Uterus (tissue), 4 donors: ENCODE results near the gene LRP1. TPM values are rescaled to one million over a fixed set of nuclear protein-coding genes. Genes with fewer than 3 reads are reported as not detected.
A peak's percentile ranks its signal among the peaks of the same experiment; 100 is the strongest.

ENCODE experiments used
- DNase-seq, 2 donors: peaks; one replicate each; pipeline ENCODE4 v3.0.0-alpha.2; 2019 to 2020
- H3K27ac ChIP-seq, 2 donors: fragments of 200-600 bp; sonication (generic); 1 replicate in 1 of 2; 2 replicates in 1 of 2; pipeline ENCODE4 v1.5.1; 2016 to 2018
- H3K27me3 ChIP-seq, 2 donors: fragments of 200-600 bp; sonication (generic); one replicate each; pipeline ENCODE4 v1.5.1; 2018 to 2019; ENCODE audit warnings: control low read depth in 1 of 2
- H3K36me3 ChIP-seq, 2 donors: fragments of 200-600 bp; sonication (generic); one replicate each; pipeline ENCODE4 v1.5.1; 2019; ENCODE audit warnings: control low read depth in 1 of 2
- H3K4me1 ChIP-seq, 2 donors: fragments of 200-600 bp; sonication (generic); one replicate each; pipeline ENCODE4 v1.5.1; 2018 to 2019; ENCODE audit warnings: control low read depth in 1 of 2
- H3K4me3 ChIP-seq, 2 donors: fragments of 200-600 bp; sonication (generic); 1 replicate in 1 of 2; 2 replicates in 1 of 2; pipeline ENCODE4 v1.5.1; 2018 to 2019; ENCODE audit warnings: mild to moderate bottlenecking in 1 of 2
- H3K9me3 ChIP-seq, 2 donors: fragments of 200-600 bp; sonication (generic); one replicate each; pipeline ENCODE4 v1.5.1; 2019; ENCODE audit warnings: control low read depth in 1 of 2
- POLR2A ChIP-seq, 2 donors: fragments of 450-650 bp; IDR thresholded peaks; one replicate each; pipeline ENCODE4 v1.6.1; 2016; ENCODE audit warnings: antibody characterized with exemption in 2 of 2, mild to moderate bottlenecking in 1 of 2, moderate library complexity in 1 of 2
- intact Hi-C: fragments of 100-400 bp; cut with DNase I; formaldehyde crosslinking; loops from one replicate; pipeline ENCODE4 v1.15.1; 2023; ENCODE audit warnings: low total_unique reads
- total RNA-seq, 4 donors: library from RNA; depleted of rRNA in 3 of 4; stranded (reverse); fragments of >200 nt in 3 of 4; gene quantifications; one replicate each; pipeline versions ENCODE4 v1.1.0 to v1.2.4, GENCODE V29; 2014 to 2023
- TF ChIP-seq, protein P1 (sequence below), 4 experiments: fragments of 200-600 bp in 2 of 4; fragments of 450-650 bp in 2 of 4; sonication (generic) in 2 of 4; IDR thresholded peaks; one replicate each; pipeline ENCODE4 v1.5.1; 2016 to 2019; ENCODE audit warnings: antibody characterized with exemption in 4 of 4, mild to moderate bottlenecking in 2 of 4, moderate library complexity in 1 of 4
- donor health status: DM: yes; HTN: yes; CAD: no.

Gene LRP1
- total RNA-seq, 4 donors from 2014 or later = 164 to 507 (median 318) TPM

DNA sequence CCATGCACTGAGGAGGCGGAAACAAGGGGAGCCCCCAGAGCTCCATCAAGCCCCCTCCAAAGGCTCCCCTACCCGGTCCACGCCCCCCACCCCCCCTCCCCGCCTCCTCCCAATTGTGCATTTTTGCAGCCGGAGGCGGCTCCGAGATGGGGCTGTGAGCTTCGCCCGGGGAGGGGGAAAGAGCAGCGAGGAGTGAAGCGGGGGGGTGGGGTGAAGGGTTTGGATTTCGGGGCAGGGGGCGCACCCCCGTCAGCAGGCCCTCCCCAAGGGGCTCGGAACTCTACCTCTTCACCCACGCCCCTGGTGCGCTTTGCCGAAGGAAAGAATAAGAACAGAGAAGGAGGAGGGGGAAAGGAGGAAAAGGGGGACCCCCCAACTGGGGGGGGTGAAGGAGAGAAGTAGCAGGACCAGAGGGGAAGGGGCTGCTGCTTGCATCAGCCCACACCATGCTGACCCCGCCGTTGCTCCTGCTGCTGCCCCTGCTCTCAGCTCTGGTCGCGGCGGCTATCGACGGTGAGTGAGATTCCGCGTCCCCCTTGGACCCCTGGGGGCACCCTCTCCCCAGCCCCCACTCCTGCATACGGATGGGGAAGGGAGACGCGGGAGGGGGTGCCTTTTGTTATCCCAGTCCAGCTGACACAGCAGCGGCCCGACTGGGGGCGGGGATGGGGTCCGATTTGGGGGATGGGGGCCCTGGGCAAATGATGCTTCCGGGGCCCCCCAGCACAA, 400 bp downstream of the LRP1 start:
- peaks cover 0 to 15% of the 10 kb centered on the region in 2 donors for H3K4me1 ChIP-seq

DNA sequence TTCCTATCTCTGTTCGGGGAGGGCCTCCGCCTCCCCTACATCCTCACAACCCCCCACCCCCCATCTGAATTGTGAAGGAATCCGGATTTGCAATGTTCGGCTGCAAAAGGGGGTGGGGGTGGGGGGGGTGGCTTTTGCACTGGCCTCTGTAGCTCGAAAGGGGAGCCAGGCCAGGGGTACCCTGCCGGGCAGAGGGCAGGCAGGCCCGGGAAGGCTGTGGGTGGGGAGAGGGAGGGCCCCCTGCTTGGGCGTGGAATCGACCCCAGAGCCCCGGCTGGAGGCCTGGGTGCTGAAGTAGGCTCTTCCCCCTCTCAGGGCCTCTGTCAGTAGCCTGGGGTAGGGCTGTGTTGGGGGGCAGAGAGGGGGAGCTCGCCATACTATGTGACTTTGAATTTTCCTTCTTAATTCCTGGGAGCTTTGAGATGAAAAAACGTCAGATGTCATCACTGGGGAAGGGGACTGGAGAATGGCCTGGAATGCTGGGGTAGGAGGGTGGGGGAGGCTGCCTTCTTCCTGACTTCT, 1.1 kb downstream of the LRP1 start:
- H3K4me1 ChIP-seq = peaks cover 0 to 15% of the 10 kb centered on the region in 2 donors

More for the DNA sequence above, 400 bp downstream of the LRP1 start:
- Histone ChIP-seq H3K4me3 (peak overlapping the region; percentile 94 to 99), H3K27ac (peak overlapping the region; percentile 99 to 100), H3K27me3 (no peaks in the 10 kb centered on the region), H3K9me3 (no peaks in the 10 kb centered on the region), H3K36me3 (no peaks in the 10 kb centered on the region)
- TF ChIP-seq POLR2A (IDR thresholded peaks at IDR 0.05) = no peak
- TF ChIP-seq, protein P1, sequence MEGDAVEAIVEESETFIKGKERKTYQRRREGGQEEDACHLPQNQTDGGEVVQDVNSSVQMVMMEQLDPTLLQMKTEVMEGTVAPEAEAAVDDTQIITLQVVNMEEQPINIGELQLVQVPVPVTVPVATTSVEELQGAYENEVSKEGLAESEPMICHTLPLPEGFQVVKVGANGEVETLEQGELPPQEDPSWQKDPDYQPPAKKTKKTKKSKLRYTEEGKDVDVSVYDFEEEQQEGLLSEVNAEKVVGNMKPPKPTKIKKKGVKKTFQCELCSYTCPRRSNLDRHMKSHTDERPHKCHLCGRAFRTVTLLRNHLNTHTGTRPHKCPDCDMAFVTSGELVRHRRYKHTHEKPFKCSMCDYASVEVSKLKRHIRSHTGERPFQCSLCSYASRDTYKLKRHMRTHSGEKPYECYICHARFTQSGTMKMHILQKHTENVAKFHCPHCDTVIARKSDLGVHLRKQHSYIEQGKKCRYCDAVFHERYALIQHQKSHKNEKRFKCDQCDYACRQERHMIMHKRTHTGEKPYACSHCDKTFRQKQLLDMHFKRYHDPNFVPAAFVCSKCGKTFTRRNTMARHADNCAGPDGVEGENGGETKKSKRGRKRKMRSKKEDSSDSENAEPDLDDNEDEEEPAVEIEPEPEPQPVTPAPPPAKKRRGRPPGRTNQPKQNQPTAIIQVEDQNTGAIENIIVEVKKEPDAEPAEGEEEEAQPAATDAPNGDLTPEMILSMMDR (IDR thresholded peaks at IDR 0.05) = no peak
- peak in 1 of 2 donors; percentile 48 for DNase-seq
- intact Hi-C loops = loop anchor here (5.0 kb wide), 1 partner anchor 49 kb away; no protein-coding TSS in a partner anchor

DNA sequence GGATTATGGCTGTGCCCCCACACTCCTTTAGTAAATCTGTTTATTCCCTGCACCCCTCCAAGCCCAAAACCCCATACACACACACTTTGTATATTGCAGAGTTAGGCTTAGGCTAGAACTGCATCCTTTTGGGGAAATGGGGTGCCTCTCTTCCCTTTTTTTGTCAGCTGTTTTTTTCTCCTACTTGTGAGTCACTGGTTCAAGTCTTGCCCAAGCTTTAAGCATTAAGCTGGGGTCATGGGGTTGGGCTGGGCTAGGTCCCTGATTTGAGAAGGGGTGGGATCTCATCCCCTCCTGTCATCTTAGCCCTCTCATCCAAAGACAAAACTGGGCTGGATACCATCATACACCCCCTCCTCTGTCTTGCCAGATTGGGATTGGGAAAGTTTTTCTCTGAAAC, 1.6 kb downstream of the LRP1 start:
- intact Hi-C loops = loop anchor here (5.0 kb wide), 1 partner anchor 47 kb away; no protein-coding TSS in a partner anchor
- Histone ChIP-seq H3K4me3 (peak overlapping the region; percentile 94 to 99), H3K4me1 (peaks cover 0 to 18% of the 10 kb centered on the region in 2 donors), H3K36me3 (no peaks in the 10 kb centered on the region), H3K9me3 (no peaks in the 10 kb centered on the region), H3K27ac (peak overlapping the region; percentile 99 to 100), H3K27me3 (no peaks in the 10 kb centered on the region)
- peak; percentile 71 to 79 for DNase-seq
- no peak for TF ChIP-seq POLR2A (IDR thresholded peaks at IDR 0.05)
- TF ChIP-seq, protein P1 (IDR thresholded peaks at IDR 0.05) = no peak

More for the DNA sequence above, 1.1 kb downstream of the LRP1 start:
- peak overlapping the region; percentile 99 to 100 for H3K27ac ChIP-seq
- intact Hi-C loops = loop anchor here (5.0 kb wide), 1 partner anchor 48 kb away; no protein-coding TSS in a partner anchor
- peak overlapping the region; percentile 94 to 99 for H3K4me3 ChIP-seq
- no peaks in the 10 kb centered on the region for H3K27me3 ChIP-seq
- DNase-seq = peak in 1 of 2 donors; percentile 35
- TF ChIP-seq POLR2A (IDR thresholded peaks at IDR 0.05) = no peak
- TF ChIP-seq, protein P1 (IDR thresholded peaks at IDR 0.05) = no peak
- no peaks in the 10 kb centered on the region for H3K9me3 ChIP-seq
- no peaks in the 10 kb centered on the region for H3K36me3 ChIP-seq

DNA sequence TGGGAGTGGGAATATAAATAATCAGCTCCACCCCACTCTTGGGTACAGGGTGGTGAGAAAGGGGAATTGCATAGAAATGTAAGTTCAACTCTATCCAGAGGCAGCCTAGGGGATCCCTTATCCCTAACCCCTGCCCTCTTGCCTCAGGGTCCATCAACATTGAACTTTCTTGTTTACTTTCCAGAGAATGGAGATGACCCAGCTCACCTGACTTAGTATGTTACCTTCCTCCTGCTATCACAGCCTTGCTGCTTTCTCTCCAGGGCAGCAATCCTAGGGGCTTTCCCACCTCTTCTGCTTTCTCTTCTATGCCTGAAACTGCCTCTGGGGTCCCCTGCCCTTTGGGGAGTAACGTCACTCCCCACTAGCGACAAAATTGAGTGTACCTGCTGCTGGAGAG, 2.7 kb downstream of the LRP1 start:
- intact Hi-C loops = no loop called here
- peak overlapping the region in 1 of 2 donors; percentile 94 for H3K4me3 ChIP-seq
- H3K4me1 ChIP-seq = peaks cover 0 to 29% of the 10 kb centered on the region in 2 donors
- no peaks in the 10 kb centered on the region for H3K36me3 ChIP-seq
- DNase-seq = no peak
- no peaks in the 10 kb centered on the region for H3K27me3 ChIP-seq
- TF ChIP-seq POLR2A (IDR thresholded peaks at IDR 0.05) = no peak
- H3K9me3 ChIP-seq = no peaks in the 10 kb centered on the region
- H3K27ac ChIP-seq = peak overlapping the region; percentile 99 to 100

DNA sequence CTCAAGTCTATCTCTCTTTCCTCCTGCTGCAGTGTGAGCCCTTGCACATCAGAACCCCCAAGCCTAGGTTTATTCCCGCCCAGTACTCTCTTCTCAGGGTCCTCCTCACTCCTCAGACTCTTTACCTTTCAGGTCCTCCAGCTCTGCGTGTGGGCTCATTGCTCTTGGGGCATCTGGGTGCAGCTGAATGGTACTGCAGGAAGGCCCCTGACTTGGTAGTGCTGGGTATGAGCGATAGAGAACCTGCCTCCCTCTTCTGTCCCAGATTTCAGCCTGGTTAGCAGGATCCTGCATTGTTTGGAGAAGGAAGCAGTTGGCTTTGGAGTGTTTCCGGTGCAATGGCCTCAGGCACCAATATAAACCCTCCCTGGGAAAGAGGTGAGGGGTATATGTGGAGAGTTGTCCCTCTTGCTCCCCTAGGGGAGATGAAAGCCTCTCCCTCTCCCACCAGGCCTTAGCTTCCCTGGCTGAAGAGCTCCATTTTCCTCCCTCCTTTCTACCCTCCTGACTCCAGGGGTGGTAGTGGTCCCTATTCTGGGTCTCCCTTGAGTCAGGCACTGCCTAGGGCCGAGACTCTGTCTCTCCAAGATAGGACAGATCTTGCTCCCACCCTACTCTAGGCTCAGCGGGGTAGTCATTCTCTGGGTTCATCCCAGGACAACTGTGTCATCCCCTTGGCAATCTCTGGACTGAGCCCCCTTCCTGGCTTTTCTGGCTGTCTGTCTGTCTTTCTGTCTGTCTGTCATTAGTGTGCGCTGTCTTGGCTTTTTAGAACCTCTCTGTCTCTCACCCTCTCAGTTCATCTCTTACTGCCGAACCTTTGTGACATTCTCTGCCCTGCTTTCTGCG, 3.8 kb downstream of the LRP1 start:
- H3K4me1 ChIP-seq = peaks cover 0 to 29% of the 10 kb centered on the region in 2 donors
- peak overlapping the region; percentile 99 to 100 for H3K27ac ChIP-seq
- TF ChIP-seq POLR2A (IDR thresholded peaks at IDR 0.05) = no peak
- TF ChIP-seq, protein P1 (IDR thresholded peaks at IDR 0.05) = no peak
- no peaks in the 10 kb centered on the region for H3K9me3 ChIP-seq
- intact Hi-C loops = no loop called here
- H3K27me3 ChIP-seq = no peaks in the 10 kb centered on the region
- no peak for DNase-seq
- no peaks in the 10 kb centered on the region for H3K36me3 ChIP-seq
- H3K4me3 ChIP-seq = peak overlapping the region in 1 of 2 donors; percentile 94
